ENCODE results near the gene GABRE. TPM values are rescaled to one million over a fixed set of nuclear protein-coding genes. Genes with fewer than 3 reads are reported as not detected.

Gene GABRE
- not detected in 2 replicates for total RNA-seq

DNA sequence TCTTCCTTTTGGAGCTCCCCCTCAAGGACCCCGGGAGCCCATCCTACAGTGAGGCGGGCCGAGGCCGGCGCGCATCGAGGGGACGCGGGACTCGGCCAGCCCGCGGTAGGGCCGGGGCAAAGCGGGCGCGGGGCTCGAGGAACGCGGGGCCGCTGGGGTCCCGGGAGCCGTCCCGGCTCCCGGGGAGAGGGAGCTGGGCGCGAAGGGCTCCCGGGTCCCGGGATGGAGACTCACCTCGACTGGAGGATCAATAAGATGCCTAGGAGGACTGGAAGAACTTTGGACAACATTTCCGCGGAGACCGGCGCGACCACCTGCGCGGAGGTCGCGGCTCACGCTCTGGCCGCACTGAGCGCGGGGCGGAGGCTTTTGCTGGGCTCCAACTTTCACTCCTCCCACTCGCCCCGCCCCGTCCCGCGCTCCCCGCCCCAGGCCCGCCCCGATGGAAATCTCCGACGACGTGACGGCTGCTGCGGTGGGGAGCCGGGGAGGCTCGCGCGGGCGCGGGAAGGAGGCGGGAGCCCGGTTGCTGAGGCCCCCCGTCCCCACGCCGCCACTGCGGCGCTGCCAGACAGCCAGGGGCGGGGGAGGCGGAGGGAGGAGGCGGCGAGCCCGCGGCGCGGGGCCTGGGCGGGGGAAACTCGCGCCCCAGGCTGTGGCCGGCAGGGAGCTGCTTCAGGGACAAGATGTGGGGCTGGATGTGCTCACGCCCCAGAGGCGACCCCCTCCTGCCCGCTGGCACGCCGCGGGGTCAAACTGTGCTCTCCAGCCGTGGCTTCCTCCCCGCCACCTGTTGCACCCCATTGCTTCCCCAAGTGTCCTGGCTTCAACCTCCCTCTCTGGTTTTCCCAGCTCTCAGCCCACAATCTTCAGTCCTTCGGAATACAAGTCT is at the start of gene GABRE:
TSS of gene GABRE (minus strand) at position 341 of the 892 bp plus-strand sequence. CDS start at position 290, 51 bp downstream.
- intact Hi-C loops (cut with micrococcal nuclease) = no loop called here

DNA sequence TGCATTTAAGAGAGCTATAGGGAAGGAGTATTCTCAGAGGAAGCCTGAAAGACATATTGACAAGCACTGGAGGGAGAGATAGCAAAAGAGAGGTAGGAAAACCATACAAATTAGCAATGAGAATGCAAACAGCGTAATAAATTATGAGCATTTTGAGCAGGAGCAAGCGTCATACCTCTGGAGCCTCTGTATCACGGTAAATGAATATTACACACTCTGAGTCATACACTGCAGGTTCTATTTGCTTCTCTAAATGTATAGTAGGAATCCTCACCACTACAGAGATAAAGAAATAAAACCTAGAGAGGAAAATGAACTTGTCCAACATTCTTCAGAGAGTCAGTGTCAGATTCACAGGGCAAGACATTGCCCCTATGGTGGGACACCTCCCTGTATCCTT is 46.4 kb upstream of the GABRE start:
- intact Hi-C loops (cut with micrococcal nuclease) = no loop called here

GRCh38 chrX:151999813-152000212 is 25.3 kb upstream of the GABRE start:
- intact Hi-C loops (cut with micrococcal nuclease) = no loop called here

- intact Hi-C loops (cut with micrococcal nuclease) = no loop called here
Measured at GRCh38 chrX:151997539-151997938, 23.1 kb upstream of the GABRE start.

GRCh38 chrX:151996347-151996746 is 21.9 kb upstream of the GABRE start:
- intact Hi-C loops (cut with micrococcal nuclease) = no loop called here

DNA sequence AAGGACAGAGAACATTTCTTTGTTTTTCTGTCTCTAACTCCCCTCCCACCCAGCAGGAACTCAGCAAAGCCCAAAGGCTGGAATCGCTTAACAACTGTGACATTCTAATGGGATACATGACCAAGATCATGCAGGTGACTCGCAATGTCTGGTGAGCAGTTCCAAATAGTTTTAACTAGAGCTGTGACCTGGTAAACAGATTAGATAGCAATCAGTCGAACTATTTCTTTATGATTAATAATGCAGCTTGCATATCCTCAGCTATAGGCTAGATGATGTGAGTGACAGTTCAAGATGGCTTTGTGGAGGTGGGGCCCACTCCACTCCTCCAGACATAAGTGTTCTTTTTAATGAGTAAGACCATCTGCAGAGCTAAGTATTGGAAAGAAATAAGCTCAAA is 20.0 kb upstream of the GABRE start:
- intact Hi-C loops (cut with micrococcal nuclease) = no loop called here

DNA sequence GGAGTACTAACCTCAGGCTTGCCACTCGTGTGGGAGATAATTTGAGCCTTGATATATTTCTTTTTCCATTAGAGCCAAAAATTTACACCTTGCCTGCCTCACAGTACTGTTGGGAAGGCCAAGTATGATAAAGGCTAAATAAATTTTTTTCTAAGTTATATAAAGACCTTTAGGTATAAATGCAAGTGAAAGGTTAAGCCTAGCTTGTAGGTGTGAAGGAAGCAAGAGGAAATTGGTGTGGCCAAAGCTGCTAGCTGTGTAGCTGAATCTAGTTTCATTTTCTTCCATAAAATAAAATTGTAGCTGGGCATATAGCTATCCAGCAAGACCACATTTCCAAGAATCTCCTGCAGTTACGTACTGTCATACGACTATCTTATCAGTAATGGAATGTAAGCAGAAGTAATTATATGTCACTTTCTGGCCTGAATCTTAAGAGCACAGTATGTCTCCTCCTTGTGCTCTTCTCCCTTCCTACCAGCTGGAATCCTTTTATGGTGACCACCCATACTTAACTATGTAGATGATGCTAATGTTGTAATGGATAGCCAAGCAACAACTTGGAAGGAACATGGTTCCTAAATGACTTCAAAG is 14.3 kb upstream of the GABRE start:
- intact Hi-C loops (cut with micrococcal nuclease) = no loop called here

DNA sequence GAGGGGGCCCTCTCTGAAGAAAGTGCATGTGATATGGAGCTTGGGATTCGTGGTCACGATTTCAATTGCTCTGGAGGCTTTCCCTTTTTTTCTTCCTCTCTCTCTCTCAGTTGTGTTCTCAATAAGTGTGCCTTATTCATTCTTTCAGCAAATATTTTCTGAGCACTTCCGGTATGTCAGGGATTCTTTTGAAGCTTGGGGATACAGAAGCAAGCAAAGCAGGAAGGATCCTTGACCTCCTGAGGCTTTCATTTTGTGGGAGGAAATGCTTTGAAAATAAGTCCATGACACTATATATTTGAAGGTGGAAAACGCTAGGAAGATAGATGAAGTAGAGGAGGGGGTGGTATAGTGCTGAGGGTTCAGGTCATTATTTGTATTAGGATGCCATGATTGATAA is 12.6 kb upstream of the GABRE start:
- intact Hi-C loops (cut with micrococcal nuclease) = no loop called here

DNA sequence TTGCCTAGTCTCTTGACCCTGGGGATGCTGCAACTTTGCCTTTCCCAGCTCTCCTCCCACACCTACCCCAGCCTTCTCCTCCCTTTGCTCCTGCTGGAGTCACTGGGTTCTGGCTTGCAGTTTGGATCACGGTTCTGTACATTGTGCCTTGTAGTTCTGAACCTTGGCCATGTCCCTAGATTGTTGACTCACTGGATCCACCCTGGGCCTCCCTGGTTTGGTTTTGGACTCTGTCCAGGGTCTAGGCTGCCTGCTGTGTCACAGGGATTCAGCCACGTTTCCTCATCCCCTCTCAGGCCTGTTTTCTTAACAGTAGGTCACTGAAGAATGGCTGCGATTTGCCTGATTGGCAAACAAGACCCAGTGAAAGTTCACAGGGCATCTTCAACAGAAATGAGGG is 11.5 kb upstream of the GABRE start:
- intact Hi-C loops (cut with micrococcal nuclease) = no loop called here

- intact Hi-C loops (cut with micrococcal nuclease) = no loop called here
Measured at GRCh38 chrX:151985531-151985930, 11.1 kb upstream of the GABRE start.

- intact Hi-C loops (cut with micrococcal nuclease) = no loop called here
Measured at GRCh38 chrX:151984902-151985301, 10.4 kb upstream of the GABRE start.

GRCh38 chrX:151984328-151984727 is 9.9 kb upstream of the GABRE start:
- intact Hi-C loops (cut with micrococcal nuclease) = no loop called here

- intact Hi-C loops (cut with micrococcal nuclease) = no loop called here
Measured at GRCh38 chrX:151983186-151983585, 8.7 kb upstream of the GABRE start.

DNA sequence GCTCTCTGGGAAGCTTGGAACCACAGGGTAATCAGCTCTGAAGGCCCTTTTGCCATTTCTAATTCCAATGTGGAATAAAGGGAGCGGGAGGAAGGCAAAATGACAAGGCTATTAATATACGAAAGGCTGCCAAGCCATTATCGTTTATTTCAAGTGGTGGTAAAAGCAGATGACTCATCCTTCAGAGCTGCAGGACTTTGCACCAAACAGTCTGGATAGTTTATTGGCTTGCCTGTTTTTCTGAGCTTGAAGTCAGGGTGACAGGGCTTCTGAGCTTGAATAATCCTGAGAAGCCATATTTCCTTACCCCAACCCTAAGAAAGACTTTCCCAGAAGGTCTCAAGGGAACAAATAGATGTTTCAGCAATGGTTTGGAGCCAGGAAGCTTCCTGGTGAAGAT is 7.7 kb upstream of the GABRE start:
- intact Hi-C loops (cut with micrococcal nuclease) = no loop called here

GRCh38 chrX:151981129-151981528 is 6.7 kb upstream of the GABRE start:
- intact Hi-C loops (cut with micrococcal nuclease) = no loop called here

GRCh38 chrX:151977923-151978322 is 3.4 kb upstream of the GABRE start:
- intact Hi-C loops (cut with micrococcal nuclease) = no loop called here

DNA sequence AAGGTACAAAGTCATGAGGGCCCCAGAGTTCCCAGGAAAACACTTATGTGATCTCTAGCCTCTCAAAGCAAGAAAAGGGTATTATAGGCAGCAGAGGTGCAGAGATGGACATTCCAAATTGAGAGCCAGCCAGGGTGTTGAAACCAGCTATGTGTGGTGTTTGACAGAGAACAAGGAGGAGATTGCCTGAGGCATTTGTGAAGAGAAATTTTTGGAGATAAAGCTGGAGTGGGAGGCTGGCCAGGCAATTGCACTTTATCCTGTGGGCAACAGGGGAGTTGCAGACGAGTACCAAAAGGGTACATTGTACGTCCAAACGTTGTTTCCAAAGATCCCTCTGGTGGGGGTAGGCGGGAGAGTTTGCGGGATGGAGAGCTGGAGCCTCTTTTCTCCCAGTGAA is 2.5 kb upstream of the GABRE start:
- intact Hi-C loops (cut with micrococcal nuclease) = no loop called here

DNA sequence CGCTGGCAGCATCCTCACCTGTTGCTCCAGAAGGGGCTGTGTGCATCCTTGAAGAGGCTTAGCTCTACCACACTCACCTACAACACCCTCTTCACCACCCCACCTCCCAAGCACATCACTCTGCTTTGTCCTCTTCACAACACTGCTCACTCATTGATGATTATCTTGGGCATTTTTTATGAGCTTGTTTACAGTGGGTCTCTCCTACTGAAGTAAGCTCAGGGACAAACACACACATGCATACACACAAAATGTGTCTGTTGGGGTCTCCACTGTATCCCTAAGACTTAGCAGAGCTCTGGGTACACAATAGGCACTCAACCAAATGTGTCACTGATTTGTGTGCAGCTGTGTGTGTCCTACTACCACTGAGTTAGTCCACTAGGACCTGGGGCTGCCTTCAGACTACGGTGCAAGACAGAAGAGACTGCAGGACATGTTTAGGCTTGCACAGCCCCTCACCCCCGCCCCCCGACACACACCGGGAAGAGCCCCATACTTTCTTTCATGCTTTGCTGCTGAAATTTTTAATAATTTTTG is 1.3 kb upstream of the GABRE start:
- intact Hi-C loops (cut with micrococcal nuclease) = no loop called here

GRCh38 chrX:151975228-151975593 is 735 bp upstream of the GABRE start:
- intact Hi-C loops (cut with micrococcal nuclease) = no loop called here

- intact Hi-C loops (cut with micrococcal nuclease) = no loop called here
Measured at GRCh38 chrX:151973851-151974335, 583 bp downstream of the GABRE start.

- intact Hi-C loops (cut with micrococcal nuclease) = no loop called here
Measured at GRCh38 chrX:151973060-151973661, 1.3 kb downstream of the GABRE start.

GRCh38 chrX:151970661-151971060 is 3.8 kb downstream of the GABRE start:
- intact Hi-C loops (cut with micrococcal nuclease) = no loop called here

All from T-helper 2 cell treated with Interferon-gamma antibody and Interleukin-4, amounts not matched to agents 100 ng/mL and 5 ng/mL, for 36 hours (primary cell).